Neural progenitor cell (in vitro differentiated cells): ENCODE results near the gene F2RL1. TPM values are rescaled to one million over a fixed set of nuclear protein-coding genes. Genes with fewer than 3 reads are reported as not detected.

Experiments used
- DNase-seq: peaks from one replicate; pipeline ENCODE4 v3.0.0-alpha.2; 2016; ENCODE audit warnings: low spot score
- H2AFZ ChIP-seq: fragments of 200-600 bp; sonication (generic); replicated peaks from 2 replicates; pipeline ENCODE4 v1.6.1; 2016; ENCODE audit warnings: antibody characterized with exemption
- H3F3A ChIP-seq: fragments of 200-600 bp; sonication (generic); 2 replicates; pipeline ENCODE4 v1.6.1; 2016; ENCODE audit warnings: antibody characterized with exemption, low read depth
- H3K27ac ChIP-seq: fragments of 200-600 bp; sonication (generic); 2 replicates; pipeline ENCODE4 v1.5.1; 2016; ENCODE audit warnings: mild to moderate bottlenecking
- H3K27me3 ChIP-seq: fragments of 200-600 bp; sonication (generic); 2 replicates; pipeline ENCODE4 v1.6.1; 2016; ENCODE audit warnings: mild to moderate bottlenecking, moderate library complexity
- H3K36me3 ChIP-seq: fragments of 200-600 bp; sonication (generic); 2 replicates; pipeline ENCODE4 v1.5.1; 2016
- H3K4me1 ChIP-seq: fragments of 200-600 bp; sonication (generic); 2 replicates; pipeline ENCODE4 v1.6.1; 2016; ENCODE audit warnings: mixed run types
- H3K4me2 ChIP-seq: fragments of 200-600 bp; sonication (generic); 2 replicates; pipeline ENCODE4 v1.6.1; 2016
- H3K4me3 ChIP-seq: fragments of 200-600 bp; sonication (generic); 2 replicates; pipeline ENCODE4 v1.5.1; 2016
- H3K79me2 ChIP-seq: fragments of 200-600 bp; sonication (generic); 2 replicates; pipeline ENCODE4 v1.6.1; 2016; ENCODE audit warnings: low read depth
- H3K9ac ChIP-seq: fragments of 200-600 bp; sonication (generic); 2 replicates; pipeline ENCODE4 v1.6.1; 2016
- H3K9me3 ChIP-seq: fragments of 200-600 bp; sonication (generic); 2 replicates; pipeline ENCODE4 v1.5.1; 2016; ENCODE audit warnings: low read depth
- H4K20me1 ChIP-seq: fragments of 200-600 bp; sonication (generic); 2 replicates; pipeline ENCODE4 v1.6.1; 2016; ENCODE audit warnings: low read depth
- H3K27ac Mint-ChIP-seq: 3 replicates; pipeline ENCODE4 v1.8.0; 2021; ENCODE audit warnings: mixed read lengths
- H3K27me3 Mint-ChIP-seq: 2 replicates; pipeline ENCODE4 v1.8.0; 2022; ENCODE audit warnings: low read depth, mild to moderate bottlenecking, inconsistent platforms, moderate library complexity, mixed read lengths; ENCODE audit not compliant: insufficient read depth
- H3K36me3 Mint-ChIP-seq: 3 replicates; pipeline ENCODE4 v1.8.0; 2021; ENCODE audit warnings: mixed read lengths
- H3K4me1 Mint-ChIP-seq: 3 replicates; pipeline ENCODE4 v1.8.0; 2021; ENCODE audit warnings: mixed read lengths
- H3K4me3 Mint-ChIP-seq: 3 replicates; pipeline ENCODE4 v1.8.0; 2021; ENCODE audit warnings: mild to moderate bottlenecking, moderate library complexity, mixed read lengths
- H3K9me3 Mint-ChIP-seq: 3 replicates; pipeline ENCODE4 v1.8.0; 2020; ENCODE audit warnings: mixed read lengths
- CTCF ChIP-seq: fragments of 200-600 bp; sonication (generic); IDR thresholded peaks from 2 replicates; pipeline ENCODE4 v1.5.1; 2017; ENCODE audit warnings: antibody characterized with exemption, mild to moderate bottlenecking
- EZH2 ChIP-seq: fragments of 200-600 bp; sonication (generic); IDR thresholded peaks from 2 replicates; pipeline ENCODE4 v1.6.1; 2017; ENCODE audit warnings: antibody characterized with exemption, mild to moderate bottlenecking, moderate library complexity
- EZH2phosphoT487 ChIP-seq: fragments of 200-600 bp; sonication (generic); IDR thresholded peaks from 2 replicates; pipeline ENCODE4 v1.6.1; 2017; ENCODE audit warnings: antibody characterized with exemption
- total RNA-seq: library from RNA; depleted of rRNA; stranded (reverse); fragments of >200 nt; gene quantifications from 2 replicates; pipeline ENCODE4 v1.2.3, GENCODE V29; 2015; ENCODE audit warnings: low replicate concordance

The F2RL1 gene
- total RNA-seq, 1 donor from 2014 or later: 9.3 TPM

GRCh38 chr5:76813982-76814562, 4.8 kb upstream of the F2RL1 start:
- no peak overlapping the region for H3K9ac ChIP-seq

GRCh38 chr5:76816110-76816831, 2.6 kb upstream of the F2RL1 start:
- Histone ChIP-seq H3K9me3 (no peaks in the 10 kb centered on the region), H3K27me3 (peaks cover 27% of the 10 kb centered on the region), H3K4me1 (peaks cover 9% of the 10 kb centered on the region), H3K4me2 (no peak overlapping the region), H4K20me1 (no peaks in the 10 kb centered on the region), H3K27ac (no peak overlapping the region), H3F3A (peaks cover 21% of the 10 kb centered on the region), H3K36me3 (no peaks in the 10 kb centered on the region), H3K79me2 (no peaks in the 10 kb centered on the region), H3K4me3 (no peak overlapping the region), H3K9ac (no peak overlapping the region), H2AFZ (no peak overlapping the region)
- H3K27ac Mint-ChIP-seq: no peak overlapping the region
- peaks cover 39% of the 10 kb centered on the region for H3K27me3 Mint-ChIP-seq
- no peak for DNase-seq
- peaks cover under 1% of the 10 kb centered on the region for H3K36me3 Mint-ChIP-seq
- H3K4me1 Mint-ChIP-seq: peaks cover 21% of the 10 kb centered on the region
- peaks cover 4% of the 10 kb centered on the region for H3K9me3 Mint-ChIP-seq
- TF ChIP-seq EZH2phosphoT487 (no peak), CTCF (no peak), EZH2 (no peak)
- H3K4me3 Mint-ChIP-seq: no peak overlapping the region

More at GRCh38 chr5:76813982-76814562, 4.8 kb upstream of the F2RL1 start:
- Mint-ChIP-seq H3K9me3 (peaks cover 16% of the 10 kb centered on the region), H3K36me3 (peaks cover 7% of the 10 kb centered on the region), H3K4me1 (peaks cover 11% of the 10 kb centered on the region), H3K27ac (no peak overlapping the region), H3K4me3 (no peak overlapping the region), H3K27me3 (peaks cover 35% of the 10 kb centered on the region)
- DNase-seq: no peak
- peaks cover 5% of the 10 kb centered on the region for H3K4me1 ChIP-seq
- H3K79me2 ChIP-seq: no peaks in the 10 kb centered on the region
- TF ChIP-seq EZH2phosphoT487: no peak
- TF ChIP-seq CTCF: no peak
- no peak for TF ChIP-seq EZH2
- H3K27ac ChIP-seq: no peak overlapping the region
- H2AFZ ChIP-seq: no peak overlapping the region
- H3K4me2 ChIP-seq: no peak overlapping the region
- peaks cover 15% of the 10 kb centered on the region for H3F3A ChIP-seq
- no peaks in the 10 kb centered on the region for H4K20me1 ChIP-seq
- no peak overlapping the region for H3K4me3 ChIP-seq
- H3K9me3 ChIP-seq: no peaks in the 10 kb centered on the region
- H3K36me3 ChIP-seq: no peaks in the 10 kb centered on the region
- H3K27me3 ChIP-seq: peaks cover 7% of the 10 kb centered on the region

- peaks cover 22% of the 10 kb centered on the region for H3F3A ChIP-seq
- peaks cover 27% of the 10 kb centered on the region for H3K27me3 ChIP-seq
- TF ChIP-seq EZH2: peak; percentile 29
- no peak for TF ChIP-seq CTCF
- H3K4me3 ChIP-seq: peak overlapping the region; percentile 79
- H3K79me2 ChIP-seq: peaks cover 12% of the 10 kb centered on the region
- peak overlapping the region; percentile 94 for H2AFZ ChIP-seq
- Mint-ChIP-seq H3K4me3 (peak overlapping the region; percentile 83), H3K36me3 (peaks cover 2% of the 10 kb centered on the region), H3K9me3 (no peaks in the 10 kb centered on the region), H3K27ac (peak overlapping the region; percentile 63), H3K4me1 (peaks cover 21% of the 10 kb centered on the region), H3K27me3 (peaks cover 41% of the 10 kb centered on the region)
- H3K9ac ChIP-seq: no peak overlapping the region
- no peaks in the 10 kb centered on the region for H4K20me1 ChIP-seq
- H3K36me3 ChIP-seq: no peaks in the 10 kb centered on the region
- H3K4me2 ChIP-seq: peak overlapping the region; percentile 93
- H3K27ac ChIP-seq: no peak overlapping the region
- H3K4me1 ChIP-seq: peaks cover 9% of the 10 kb centered on the region
- no peaks in the 10 kb centered on the region for H3K9me3 ChIP-seq
- peak; percentile 21 for DNase-seq
Observed at GRCh38 chr5:76819851-76820525, 1.2 kb downstream of the F2RL1 start.
